GM18907 (cell line): ENCODE measurements around the gene EHMT1.

Experiments
- ATAC-seq: cut with Tn5 transposase; IDR thresholded peaks from one replicate; pipeline ENCODE4 v1.9.1; 2021; ENCODE audit warnings: mild to moderate bottlenecking, moderate library complexity; ENCODE audit not compliant: unreplicated experiment

EHMT1 gene

GRCh38 chr9:137734181-137734580 lies 115.4 kb downstream of the EHMT1 start:
- no peak for ATAC-seq

DNA sequence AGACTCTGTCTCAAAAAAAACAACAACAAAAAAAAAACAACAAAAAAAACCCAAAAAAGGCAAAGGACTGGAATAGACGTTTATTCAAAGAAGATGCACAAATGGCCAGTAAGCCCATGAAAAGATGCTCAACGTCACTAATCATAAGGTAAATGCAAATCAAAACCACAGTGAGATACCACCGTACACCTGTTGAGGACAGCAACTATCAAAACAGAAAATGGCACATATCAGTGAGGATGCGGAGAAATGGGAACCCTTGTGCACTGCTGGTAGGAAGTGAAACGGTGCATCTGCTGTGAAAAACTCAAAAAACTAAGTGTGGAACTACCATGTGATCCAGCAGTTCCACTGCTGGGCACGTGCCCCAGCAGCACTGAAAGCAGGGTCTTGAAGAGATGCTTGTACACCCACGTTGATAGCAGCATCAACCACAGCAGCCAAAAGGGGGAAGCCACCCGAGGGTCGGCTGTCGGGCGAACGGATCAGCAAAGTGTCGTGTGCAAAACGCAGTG lies 119.4 kb downstream of the EHMT1 start:
- peak; percentile 89 for ATAC-seq

DNA sequence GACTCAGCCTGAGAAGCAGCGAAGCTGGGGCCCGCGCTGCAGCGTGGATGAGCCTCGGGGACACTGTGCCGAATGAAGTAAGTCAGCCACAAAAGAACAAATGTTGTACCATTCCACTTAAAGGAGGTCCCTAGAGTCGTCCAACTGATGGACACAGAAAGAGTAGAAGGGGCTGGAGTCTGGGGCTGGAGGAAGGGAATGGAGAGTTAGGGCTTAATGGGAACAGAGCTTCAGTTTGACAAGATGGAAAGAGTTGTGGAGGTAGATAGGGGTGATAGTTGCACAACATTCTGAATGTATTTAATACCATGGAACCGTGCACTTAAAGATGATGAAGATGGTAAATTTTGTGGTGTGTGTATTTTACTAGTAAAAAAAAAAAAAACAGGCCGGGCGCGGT lies 119.9 kb downstream of the EHMT1 start:
- no peak for ATAC-seq

GRCh38 chr9:137739371-137740309 lies 120.8 kb downstream of the EHMT1 start:
- no peak for ATAC-seq

- ATAC-seq = no peak
These were observed 121.5 kb downstream of the EHMT1 start for GRCh38 chr9:137740312-137740711.

- no peak for ATAC-seq
These were observed 122.5 kb downstream of the EHMT1 start for GRCh38 chr9:137741330-137741729.

- ATAC-seq = no peak
These were observed 123.9 kb downstream of the EHMT1 start for GRCh38 chr9:137742698-137743097.

GRCh38 chr9:137743695-137744094 lies 124.9 kb downstream of the EHMT1 start:
- ATAC-seq = no peak

DNA sequence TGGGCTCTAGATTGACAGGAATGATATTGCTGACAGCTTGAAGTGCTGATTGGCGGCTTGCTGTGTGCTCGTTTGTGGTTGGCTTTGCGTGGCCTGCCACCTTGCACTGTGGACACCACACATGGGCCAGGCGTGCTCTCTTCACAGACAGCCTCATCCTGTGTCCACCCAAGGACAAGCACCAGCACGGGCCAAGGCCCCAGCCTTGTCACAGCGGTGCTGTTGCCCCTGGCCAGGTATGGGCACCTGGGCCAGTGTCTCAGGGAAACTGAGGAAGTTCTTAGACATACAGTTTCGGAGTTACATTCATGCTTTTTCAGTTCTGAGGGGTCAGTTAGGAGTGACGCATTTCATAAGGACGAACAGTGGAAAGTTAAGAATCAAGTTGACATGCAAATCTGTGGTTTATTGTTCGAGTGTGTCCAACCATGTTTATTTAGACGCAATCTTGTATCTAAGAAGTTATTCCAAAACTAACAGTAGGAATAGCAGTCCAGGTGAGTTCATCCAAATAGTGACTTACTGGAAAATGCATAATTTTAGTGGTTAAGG lies 125.9 kb downstream of the EHMT1 start:
- ATAC-seq = peak; percentile 41

- peak; percentile 74 for ATAC-seq
These were observed 126.8 kb downstream of the EHMT1 start for GRCh38 chr9:137745541-137745991.

- no peak for ATAC-seq
These were observed 129.5 kb downstream of the EHMT1 start for GRCh38 chr9:137748311-137748710.

GRCh38 chr9:137748741-137749140 lies 129.9 kb downstream of the EHMT1 start:
- no peak for ATAC-seq

- ATAC-seq = no peak
These were observed 130.7 kb downstream of the EHMT1 start for GRCh38 chr9:137749511-137749910.

- no peak for ATAC-seq
These were observed 131.2 kb downstream of the EHMT1 start for GRCh38 chr9:137750007-137750406.

DNA sequence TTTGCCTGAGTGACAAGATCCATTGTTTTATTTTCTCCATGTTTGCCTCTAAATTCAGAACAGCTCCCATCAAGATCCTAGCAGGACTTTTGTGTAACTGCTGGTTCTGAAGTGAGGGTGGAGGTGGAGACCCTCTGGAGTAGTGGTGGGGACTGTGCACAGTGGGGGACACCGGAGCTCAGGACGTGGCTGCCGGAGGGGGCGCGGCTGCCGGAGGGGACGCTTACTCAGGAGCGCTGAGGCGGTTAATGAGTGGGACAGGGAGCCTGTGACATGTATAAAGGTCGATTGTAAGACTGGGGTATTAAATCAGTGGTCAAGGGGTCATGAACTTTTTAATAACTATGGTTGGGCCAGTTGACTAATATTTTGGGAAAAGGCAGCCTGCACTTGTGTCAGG lies 131.8 kb downstream of the EHMT1 start:
- ATAC-seq = no peak

DNA sequence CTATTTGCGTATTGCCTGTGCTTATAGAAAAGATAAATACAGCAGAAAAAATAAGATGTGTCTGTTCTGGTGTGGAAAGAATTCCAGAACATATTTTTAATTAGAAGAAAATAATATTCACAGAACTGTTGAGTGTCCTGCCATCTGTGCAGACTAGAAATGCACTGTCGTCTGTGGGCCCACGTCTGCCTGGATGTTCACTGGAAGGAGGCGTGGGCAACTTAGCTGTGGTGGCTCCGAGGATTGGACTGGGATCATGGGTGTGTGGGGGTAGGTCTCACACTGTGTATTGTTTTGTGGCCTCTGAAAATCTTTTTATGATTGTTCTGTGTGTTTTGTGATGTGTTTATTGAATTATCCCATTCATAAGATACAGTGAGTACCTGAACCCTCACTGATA lies 132.8 kb downstream of the EHMT1 start:
- ATAC-seq = no peak

DNA sequence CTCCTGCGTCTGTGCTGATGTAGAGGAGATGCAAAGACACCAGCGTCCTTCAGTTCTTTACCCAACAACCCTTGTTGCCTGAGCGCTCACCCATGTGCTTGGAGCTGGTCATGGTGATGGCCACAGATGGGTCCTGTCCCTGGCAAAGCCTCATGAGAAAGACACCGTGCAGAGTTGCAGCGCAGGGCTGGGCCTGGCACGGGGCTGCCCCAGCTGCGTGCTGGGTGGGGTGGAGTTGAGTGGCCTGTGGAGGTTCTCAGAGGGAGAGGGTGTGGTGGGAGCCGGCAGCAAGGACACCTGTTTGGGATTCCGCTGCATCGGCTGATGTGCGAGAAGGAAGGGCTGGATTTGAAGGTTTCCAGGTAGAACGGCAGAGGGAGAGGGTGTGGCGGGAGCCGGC lies 133.6 kb downstream of the EHMT1 start:
- ATAC-seq = no peak

DNA sequence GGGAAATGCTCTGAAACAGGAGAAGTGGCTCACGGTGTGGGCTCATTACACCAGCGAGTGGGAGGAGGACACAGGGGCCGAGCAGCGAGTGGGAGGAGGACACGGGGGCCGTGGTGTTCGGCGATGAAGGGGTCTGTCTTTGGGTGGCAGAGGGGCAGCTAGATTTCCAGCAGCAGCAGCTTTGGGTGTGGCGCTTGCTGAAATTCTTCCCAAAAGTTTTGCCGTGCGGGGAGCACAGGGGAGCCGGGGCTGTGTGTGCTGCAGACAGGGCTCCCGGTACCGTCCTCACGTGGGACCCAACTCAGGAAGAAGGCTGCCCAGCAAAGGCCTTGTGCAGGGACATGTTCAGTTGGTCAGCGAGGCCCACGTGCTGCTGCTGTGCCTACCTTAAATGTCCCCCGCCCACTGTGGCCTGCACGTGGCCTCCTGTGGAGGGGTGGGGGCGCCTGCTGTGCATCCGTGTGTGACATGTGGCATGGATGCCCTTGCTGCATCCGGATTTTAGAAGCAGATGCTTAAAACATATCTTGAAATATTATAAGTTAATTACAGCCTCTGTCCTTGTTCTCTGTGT lies 134.5 kb downstream of the EHMT1 start:
- no peak for ATAC-seq

GRCh38 chr9:137755261-137755927 lies 136.6 kb downstream of the EHMT1 start:
- ATAC-seq = no peak

DNA sequence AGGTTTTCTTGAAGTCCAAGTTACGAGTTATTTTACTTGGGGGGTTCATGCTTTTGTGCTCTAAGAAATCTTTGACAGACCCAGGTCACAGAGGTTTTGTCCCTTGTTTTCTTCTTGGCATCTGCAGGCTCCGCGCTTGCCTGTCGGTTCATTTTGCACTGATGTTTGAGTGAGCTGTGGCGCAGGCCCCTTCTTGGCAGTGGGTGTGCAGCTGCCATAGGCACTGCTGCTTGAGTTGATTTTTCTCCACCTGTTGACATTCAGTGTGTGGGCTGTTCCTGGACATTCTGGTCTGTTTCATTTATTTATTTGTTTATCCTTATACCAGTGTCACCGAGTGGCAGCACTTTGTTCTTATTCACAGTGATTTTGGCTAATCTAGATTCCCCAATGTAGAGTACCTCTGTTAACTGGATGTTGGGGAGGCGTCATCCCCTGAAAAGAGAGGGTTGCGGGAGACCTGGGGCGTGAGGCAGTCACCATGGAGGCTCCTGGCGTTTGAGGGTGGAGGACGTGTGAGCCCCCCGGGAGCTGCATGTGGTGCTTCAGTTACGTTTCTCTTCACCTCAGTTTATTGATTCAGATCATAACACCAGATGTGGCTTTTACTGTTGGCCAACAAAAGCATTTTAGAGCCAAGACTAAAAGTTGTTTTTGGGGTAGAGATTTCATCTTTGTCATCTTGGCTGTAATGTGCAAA lies 137.4 kb downstream of the EHMT1 start:
- ATAC-seq = no peak

GRCh38 chr9:137757139-137757538 lies 138.3 kb downstream of the EHMT1 start:
- no peak for ATAC-seq
